Left ventricle myocardium inferior (tissue), 1 donor: ENCODE data around the gene A2ML1. TPM values are rescaled to one million over a fixed set of nuclear protein-coding genes. Genes with fewer than 3 reads are reported as not detected.

Source experiments
- DNase-seq: peaks from one replicate; pipeline ENCODE4 v3.0.0-alpha.2; 2020
- H3K27ac ChIP-seq: fragments of 200-600 bp; replicated peaks from 2 replicates; pipeline ENCODE4 v1.8.0; 2021
- H3K27me3 ChIP-seq: fragments of 200-600 bp; 2 replicates; pipeline ENCODE4 v1.8.0; 2021; ENCODE audit warnings: low read depth
- H3K36me3 ChIP-seq: fragments of 200-600 bp; 2 replicates; pipeline ENCODE4 v1.8.0; 2021
- H3K4me1 ChIP-seq: fragments of 200-600 bp; 2 replicates; pipeline ENCODE4 v1.8.0; 2021
- H3K4me3 ChIP-seq: fragments of 200-600 bp; 2 replicates; pipeline ENCODE4 v1.8.0; 2021; ENCODE audit warnings: mild to moderate bottlenecking, moderate library complexity
- H3K9me3 ChIP-seq: fragments of 200-600 bp; replicated peaks from 2 replicates; pipeline ENCODE4 v1.8.0; 2021
- intact Hi-C: fragments of 100-400 bp; cut with micrococcal nuclease; formaldehyde crosslinking; loops from one replicate; pipeline ENCODE4 v1.11.0; 2022
- total RNA-seq: library from RNA; stranded (reverse); fragmentation: NEBNext Ultra II Directional; extraction: Animal tissue kit (Norgen Biotek cat#: 25700); gene quantifications from one replicate; pipeline ENCODE4 v1.2.1, GENCODE V29; 2021
- TF ChIP-seq, protein P1 (sequence below): fragments of 200-600 bp; IDR thresholded peaks from 2 replicates; pipeline ENCODE4 v1.8.0; 2021; ENCODE audit warnings: antibody characterized with exemption, mild to moderate bottlenecking, borderline replicate concordance
- donor health status: DM: no; HTN: yes; CAD: no; lungs with severe emphysema.

A2ML1 gene
- total RNA-seq, 1 donor from 2014 or later: not detected

DNA sequence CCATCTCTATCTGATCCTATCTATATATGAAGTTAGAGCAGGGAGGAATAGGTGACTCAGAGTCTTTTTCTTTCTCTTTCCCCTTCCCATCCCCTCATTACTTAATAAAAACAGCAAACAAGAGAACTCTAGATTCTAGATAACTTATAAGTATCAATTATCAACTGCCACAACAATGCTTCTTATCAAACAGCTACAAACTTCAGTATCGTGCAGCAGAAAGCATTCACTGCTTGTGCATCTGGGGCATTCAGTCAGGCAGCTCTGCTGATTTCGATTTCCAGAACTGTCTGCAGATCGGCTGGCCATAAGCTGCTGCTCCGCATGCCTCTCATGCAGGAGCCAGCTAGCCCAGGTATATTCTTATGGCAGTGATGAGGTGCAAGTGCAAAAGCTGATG lies 19.4 kb downstream of the A2ML1 start:
- intact Hi-C loops: no loop called here
- Histone ChIP-seq H3K27ac (no peak overlapping the region), H3K4me3 (no peak overlapping the region), H3K36me3 (no peaks in the 10 kb centered on the region), H3K27me3 (no peaks in the 10 kb centered on the region), H3K9me3 (no peaks in the 10 kb centered on the region), H3K4me1 (peaks cover 12% of the 10 kb centered on the region)
- TF ChIP-seq, protein P1, sequence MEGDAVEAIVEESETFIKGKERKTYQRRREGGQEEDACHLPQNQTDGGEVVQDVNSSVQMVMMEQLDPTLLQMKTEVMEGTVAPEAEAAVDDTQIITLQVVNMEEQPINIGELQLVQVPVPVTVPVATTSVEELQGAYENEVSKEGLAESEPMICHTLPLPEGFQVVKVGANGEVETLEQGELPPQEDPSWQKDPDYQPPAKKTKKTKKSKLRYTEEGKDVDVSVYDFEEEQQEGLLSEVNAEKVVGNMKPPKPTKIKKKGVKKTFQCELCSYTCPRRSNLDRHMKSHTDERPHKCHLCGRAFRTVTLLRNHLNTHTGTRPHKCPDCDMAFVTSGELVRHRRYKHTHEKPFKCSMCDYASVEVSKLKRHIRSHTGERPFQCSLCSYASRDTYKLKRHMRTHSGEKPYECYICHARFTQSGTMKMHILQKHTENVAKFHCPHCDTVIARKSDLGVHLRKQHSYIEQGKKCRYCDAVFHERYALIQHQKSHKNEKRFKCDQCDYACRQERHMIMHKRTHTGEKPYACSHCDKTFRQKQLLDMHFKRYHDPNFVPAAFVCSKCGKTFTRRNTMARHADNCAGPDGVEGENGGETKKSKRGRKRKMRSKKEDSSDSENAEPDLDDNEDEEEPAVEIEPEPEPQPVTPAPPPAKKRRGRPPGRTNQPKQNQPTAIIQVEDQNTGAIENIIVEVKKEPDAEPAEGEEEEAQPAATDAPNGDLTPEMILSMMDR: no peak
- no peak for DNase-seq

DNA sequence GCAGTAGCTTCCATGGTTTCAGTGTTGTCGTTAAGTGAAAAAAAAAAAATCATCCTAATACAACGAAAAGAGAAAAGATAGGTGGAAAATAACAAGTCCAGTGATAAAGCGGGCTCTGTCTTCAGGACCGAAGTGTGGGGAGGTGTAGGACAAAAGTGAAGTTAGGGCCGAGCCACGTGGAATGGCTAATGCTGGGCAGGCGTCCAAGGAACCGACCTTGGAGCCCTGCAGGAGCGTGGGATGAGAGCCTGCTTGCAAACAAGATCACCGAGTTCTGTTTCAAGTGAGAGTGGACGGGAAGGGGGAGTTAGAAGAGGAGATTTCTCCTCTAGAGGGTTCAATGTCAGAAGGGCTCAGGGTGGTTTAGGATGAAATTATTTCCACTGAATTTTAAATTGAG lies 22.2 kb downstream of the A2ML1 start:
- H3K27me3 ChIP-seq: no peaks in the 10 kb centered on the region
- H3K9me3 ChIP-seq: no peaks in the 10 kb centered on the region
- H3K4me1 ChIP-seq: peaks cover 12% of the 10 kb centered on the region
- intact Hi-C loops: no loop called here
- TF ChIP-seq, protein P1: no peak
- peak; percentile 74 for DNase-seq
- peak overlapping the region; percentile 50 for H3K27ac ChIP-seq
- H3K4me3 ChIP-seq: no peak overlapping the region
- no peaks in the 10 kb centered on the region for H3K36me3 ChIP-seq

DNA sequence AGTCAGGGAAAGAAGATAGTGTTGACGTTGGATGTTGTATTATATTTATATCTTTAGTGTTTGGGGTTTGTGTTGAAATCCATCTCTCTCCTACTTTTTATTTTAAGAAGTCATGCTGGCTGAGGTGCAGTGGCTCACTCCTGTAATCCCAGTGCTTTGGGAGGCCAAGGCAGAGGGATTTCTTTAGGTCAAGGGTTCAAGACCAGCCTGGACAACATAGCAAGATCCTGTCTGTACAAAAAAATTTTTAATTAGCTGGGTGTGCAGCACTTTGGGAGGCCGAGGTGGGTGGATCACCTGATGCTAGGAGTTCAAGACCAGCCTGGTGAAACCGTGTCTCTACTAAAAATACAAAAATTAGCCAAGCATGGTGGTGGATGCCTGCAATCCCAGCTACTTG lies 23.9 kb downstream of the A2ML1 start:
- H3K4me1 ChIP-seq: peaks cover 12% of the 10 kb centered on the region
- no peak for DNase-seq
- TF ChIP-seq, protein P1: no peak
- no peak overlapping the region for H3K4me3 ChIP-seq
- H3K9me3 ChIP-seq: no peaks in the 10 kb centered on the region
- H3K27me3 ChIP-seq: no peaks in the 10 kb centered on the region
- H3K27ac ChIP-seq: no peak overlapping the region
- no peaks in the 10 kb centered on the region for H3K36me3 ChIP-seq
- intact Hi-C loops: no loop called here

DNA sequence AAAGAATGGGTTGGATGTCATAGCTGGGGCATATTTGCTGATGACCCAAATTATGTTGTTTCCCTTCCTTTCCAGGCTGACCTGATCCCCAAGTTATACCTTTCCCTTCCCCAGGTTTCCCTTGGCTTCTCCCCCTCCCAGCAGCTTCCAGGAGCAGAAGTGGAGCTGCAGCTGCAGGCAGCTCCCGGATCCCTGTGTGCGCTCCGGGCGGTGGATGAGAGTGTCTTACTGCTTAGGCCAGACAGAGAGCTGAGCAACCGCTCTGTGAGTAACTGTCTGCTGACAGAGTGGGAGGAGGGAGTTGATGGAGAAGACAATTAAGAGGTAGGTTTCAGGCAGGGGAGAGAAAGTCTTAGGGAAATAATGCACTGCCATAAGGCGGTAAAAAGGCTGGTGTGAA lies 25.0 kb downstream of the A2ML1 start:
- TF ChIP-seq, protein P1: no peak
- H3K27ac ChIP-seq: no peak overlapping the region
- no peak for DNase-seq

DNA sequence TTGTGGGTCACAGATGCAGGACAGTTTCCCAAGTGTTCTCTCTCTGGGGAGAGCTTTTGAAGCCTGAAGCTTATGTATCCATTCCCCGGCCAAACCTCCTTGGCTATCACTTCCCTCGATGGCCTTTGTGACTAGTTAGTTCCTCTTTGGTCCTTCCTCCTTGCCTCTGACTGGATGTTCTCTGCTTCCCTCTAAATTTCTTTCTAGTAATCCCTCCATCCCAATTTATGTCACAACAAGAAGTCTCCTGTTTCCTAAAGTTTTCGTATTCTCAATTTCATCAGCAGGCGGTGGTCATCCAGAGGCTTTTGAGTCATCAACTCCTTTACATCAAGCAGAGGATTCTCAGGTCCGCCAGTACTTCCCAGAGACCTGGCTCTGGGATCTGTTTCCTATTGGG lies 27.5 kb downstream of the A2ML1 start:
- H3K36me3 ChIP-seq: no peaks in the 10 kb centered on the region
- H3K4me3 ChIP-seq: no peak overlapping the region
- DNase-seq: no peak
- no peaks in the 10 kb centered on the region for H3K9me3 ChIP-seq
- intact Hi-C loops: no loop called here
- no peaks in the 10 kb centered on the region for H3K27me3 ChIP-seq
- no peak overlapping the region for H3K27ac ChIP-seq
- peaks cover 5% of the 10 kb centered on the region for H3K4me1 ChIP-seq
- TF ChIP-seq, protein P1: no peak

More for the DNA sequence above, 25.0 kb downstream of the A2ML1 start:
- Histone ChIP-seq H3K9me3 (no peaks in the 10 kb centered on the region), H3K36me3 (no peaks in the 10 kb centered on the region), H3K4me3 (no peak overlapping the region), H3K4me1 (peaks cover 12% of the 10 kb centered on the region), H3K27me3 (no peaks in the 10 kb centered on the region)
- intact Hi-C loops: no loop called here

DNA sequence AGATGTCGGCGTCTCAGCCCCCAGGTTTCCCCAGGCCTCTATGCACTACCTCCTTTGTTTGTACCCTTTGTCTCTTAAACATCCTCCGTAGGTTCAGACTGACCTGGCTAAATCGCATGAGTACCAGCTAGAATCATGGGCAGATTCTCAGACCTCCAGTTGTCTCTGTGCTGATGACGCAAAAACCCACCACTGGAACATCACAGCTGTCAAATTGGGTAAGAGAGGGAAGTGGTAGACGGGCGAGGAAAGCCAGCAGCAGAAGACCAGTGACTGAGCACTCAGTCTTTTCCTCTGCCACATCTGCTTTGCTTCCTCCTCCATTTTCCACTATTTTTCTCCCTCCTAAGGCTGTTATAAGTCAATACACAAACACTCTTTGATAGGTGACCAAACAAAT lies 29.7 kb downstream of the A2ML1 start:
- DNase-seq: no peak
- Histone ChIP-seq H3K4me3 (no peak overlapping the region), H3K27ac (no peak overlapping the region), H3K9me3 (no peaks in the 10 kb centered on the region), H3K27me3 (no peaks in the 10 kb centered on the region), H3K36me3 (no peaks in the 10 kb centered on the region), H3K4me1 (no peaks in the 10 kb centered on the region)
- intact Hi-C loops: no loop called here
- TF ChIP-seq, protein P1: no peak
